ENCODE data around the gene ST6GAL2.

The ST6GAL2 gene

GRCh38 chr2:106839849-106840595, 45.9 kb downstream of the ST6GAL2 start:
- no peak overlapping the region for H3K4me3 ChIP-seq (ENCODE audit: low read depth, low read length)
- ChIA-PET CTCF (no interaction called here), POLR2A (no interaction called here)
- no peak for DNase-seq (ENCODE audit: low read depth, low spot score)
- TF ChIP-seq CTCF (IDR thresholded peaks at IDR 0.05; ENCODE audit: insufficient read depth, low read length, missing control alignments): peak; percentile 27

- TF ChIP-seq CTCF (IDR thresholded peaks at IDR 0.05; ENCODE audit: insufficient read depth, low read length, missing control alignments): no peak
- CTCF ChIA-PET: no interaction called here
- POLR2A ChIA-PET: no interaction called here
- DNase-seq (ENCODE audit: low read depth, low spot score): no peak
- no peak overlapping the region for H3K4me3 ChIP-seq (ENCODE audit: low read depth, low read length)
These were observed 52.7 kb downstream of the ST6GAL2 start for GRCh38 chr2:106833256-106833655.

GRCh38 chr2:106831816-106832569, 54.0 kb downstream of the ST6GAL2 start:
- ChIA-PET CTCF (no interaction called here), POLR2A (no interaction called here)
- H3K4me3 ChIP-seq (ENCODE audit: low read depth, low read length): no peak overlapping the region
- TF ChIP-seq CTCF (IDR thresholded peaks at IDR 0.05; ENCODE audit: insufficient read depth, low read length, missing control alignments): no peak
- DNase-seq (ENCODE audit: low read depth, low spot score): no peak

- no peak for DNase-seq (ENCODE audit: low read depth, low spot score)
- ChIA-PET POLR2A (no interaction called here), CTCF (no interaction called here)
- no peak overlapping the region for H3K4me3 ChIP-seq (ENCODE audit: low read depth, low read length)
- TF ChIP-seq CTCF (IDR thresholded peaks at IDR 0.05; ENCODE audit: insufficient read depth, low read length, missing control alignments): no peak
These were observed 54.7 kb downstream of the ST6GAL2 start for GRCh38 chr2:106831241-106831640.

GRCh38 chr2:106830191-106830590, 55.8 kb downstream of the ST6GAL2 start:
- DNase-seq (ENCODE audit: low read depth, low spot score): no peak
- ChIA-PET POLR2A (no interaction called here), CTCF (no interaction called here)
- no peak overlapping the region for H3K4me3 ChIP-seq (ENCODE audit: low read depth, low read length)
- no peak for TF ChIP-seq CTCF (IDR thresholded peaks at IDR 0.05; ENCODE audit: insufficient read depth, low read length, missing control alignments)

- ChIA-PET CTCF (no interaction called here), POLR2A (no interaction called here)
- no peak for DNase-seq (ENCODE audit: low read depth, low spot score)
- TF ChIP-seq CTCF (IDR thresholded peaks at IDR 0.05; ENCODE audit: insufficient read depth, low read length, missing control alignments): no peak
- no peak overlapping the region for H3K4me3 ChIP-seq (ENCODE audit: low read depth, low read length)
These were observed 57.8 kb downstream of the ST6GAL2 start for GRCh38 chr2:106828119-106828518.

Data from AG04449 (cell line).